IgD-negative memory B cell (primary cell): ENCODE measurements around the gene FAM240B. TPM values are rescaled to one million over a fixed set of nuclear protein-coding genes. Genes with fewer than 3 reads are reported as not detected.

Experiments
- H3K27ac Mint-ChIP-seq, 3 donors: one replicate each; pipeline ENCODE4 v1.8.0; 2020 to 2022; ENCODE audit warnings: mild to moderate bottlenecking in 3 of 3, mixed read lengths in 3 of 3, moderate library complexity in 1 of 3
- H3K27me3 Mint-ChIP-seq: one replicate; pipeline ENCODE4 v1.8.0; 2021; ENCODE audit warnings: mixed read lengths
- H3K36me3 Mint-ChIP-seq: one replicate; pipeline ENCODE4 v1.8.0; 2020; ENCODE audit warnings: mild to moderate bottlenecking, mixed read lengths
- H3K4me1 Mint-ChIP-seq, 3 donors: one replicate each; pipeline ENCODE4 v1.8.0; 2020 to 2022; ENCODE audit warnings: mixed read lengths in 3 of 3, mild to moderate bottlenecking in 1 of 3
- H3K4me3 Mint-ChIP-seq, 4 donors: one replicate each; pipeline ENCODE4 v1.8.0; 2020 to 2022; ENCODE audit warnings: mild to moderate bottlenecking in 4 of 4, mixed read lengths in 4 of 4, moderate library complexity in 3 of 4
- H3K9me3 Mint-ChIP-seq, 3 donors: one replicate each; pipeline ENCODE4 v1.8.0; 2020 to 2021; ENCODE audit warnings: mixed read lengths in 3 of 3, mild to moderate bottlenecking in 1 of 3
- polyA plus RNA-seq: library from polyadenylated mRNA; unstranded; fragments of 300-500 nt; fragmentation: Illumina TruSeq; gene quantifications from one replicate; pipeline ENCODE4 v1.2.3, GENCODE V29; 2021

Gene FAM240B
- polyA plus RNA-seq, 1 donor from 2014 or later = not detected

- Mint-ChIP-seq H3K27ac (no peak overlapping the region), H3K4me3 (no peak overlapping the region), H3K36me3 (no peaks in the 10 kb centered on the region), H3K27me3 (peaks cover 9% of the 10 kb centered on the region), H3K4me1 (no peaks in the 10 kb centered on the region), H3K9me3 (no peaks in the 10 kb centered on the region)
Observed at GRCh38 chr9:38718148-38718547, 1.8 kb downstream of the FAM240B start.

- Mint-ChIP-seq H3K4me3 (no peak overlapping the region), H3K27me3 (peaks cover 9% of the 10 kb centered on the region), H3K9me3 (no peaks in the 10 kb centered on the region), H3K27ac (no peak overlapping the region), H3K36me3 (no peaks in the 10 kb centered on the region), H3K4me1 (no peaks in the 10 kb centered on the region)
Observed at GRCh38 chr9:38715684-38716083, 4.2 kb downstream of the FAM240B start.

- Mint-ChIP-seq H3K27me3 (peaks cover 10% of the 10 kb centered on the region), H3K4me1 (no peaks in the 10 kb centered on the region), H3K9me3 (no peaks in the 10 kb centered on the region), H3K36me3 (no peaks in the 10 kb centered on the region), H3K4me3 (no peak overlapping the region), H3K27ac (no peak overlapping the region)
Observed at GRCh38 chr9:38713426-38713825, 6.5 kb downstream of the FAM240B start.

GRCh38 chr9:38708759-38709158 lies 11.2 kb downstream of the FAM240B start:
- Mint-ChIP-seq H3K4me1 (no peaks in the 10 kb centered on the region), H3K9me3 (no peaks in the 10 kb centered on the region)

GRCh38 chr9:38707885-38708637 lies 11.9 kb downstream of the FAM240B start:
- no peak overlapping the region for H3K4me3 Mint-ChIP-seq
- no peak overlapping the region for H3K27ac Mint-ChIP-seq
- no peaks in the 10 kb centered on the region for H3K4me1 Mint-ChIP-seq
- H3K36me3 Mint-ChIP-seq = no peaks in the 10 kb centered on the region
- peaks cover 5% of the 10 kb centered on the region for H3K27me3 Mint-ChIP-seq
- H3K9me3 Mint-ChIP-seq = peaks cover 0 to 4% (median 0%) of the 10 kb centered on the region in 3 donors

More at GRCh38 chr9:38708759-38709158, 11.2 kb downstream of the FAM240B start:
- Mint-ChIP-seq H3K27me3 (peaks cover 5% of the 10 kb centered on the region), H3K4me3 (no peak overlapping the region), H3K36me3 (no peaks in the 10 kb centered on the region), H3K27ac (no peak overlapping the region)

GRCh38 chr9:38706493-38706892 lies 13.4 kb downstream of the FAM240B start:
- peaks cover 2% of the 10 kb centered on the region for H3K27me3 Mint-ChIP-seq
- no peaks in the 10 kb centered on the region for H3K36me3 Mint-ChIP-seq

GRCh38 chr9:38705917-38706316 lies 14.0 kb downstream of the FAM240B start:
- Mint-ChIP-seq H3K4me1 (no peaks in the 10 kb centered on the region), H3K27ac (no peak overlapping the region), H3K4me3 (no peak overlapping the region), H3K27me3 (peaks cover 5% of the 10 kb centered on the region), H3K36me3 (no peaks in the 10 kb centered on the region), H3K9me3 (peaks cover 0 to 7% (median 0%) of the 10 kb centered on the region in 3 donors)

More at GRCh38 chr9:38706493-38706892, 13.4 kb downstream of the FAM240B start:
- Mint-ChIP-seq H3K4me1 (no peaks in the 10 kb centered on the region), H3K9me3 (peaks cover 0 to 5% (median 0%) of the 10 kb centered on the region in 3 donors), H3K27ac (no peak overlapping the region), H3K4me3 (no peak overlapping the region)

GRCh38 chr9:38700695-38701094 lies 19.2 kb downstream of the FAM240B start:
- no peaks in the 10 kb centered on the region for H3K36me3 Mint-ChIP-seq
- no peaks in the 10 kb centered on the region for H3K4me1 Mint-ChIP-seq
- H3K27ac Mint-ChIP-seq = no peak overlapping the region
- H3K27me3 Mint-ChIP-seq = peaks cover 4% of the 10 kb centered on the region
- no peak overlapping the region for H3K4me3 Mint-ChIP-seq
- H3K9me3 Mint-ChIP-seq = peaks cover 0 to 7% (median 0%) of the 10 kb centered on the region in 3 donors

GRCh38 chr9:38699337-38699736 lies 20.6 kb downstream of the FAM240B start:
- no peak overlapping the region for H3K27ac Mint-ChIP-seq
- no peaks in the 10 kb centered on the region for H3K4me1 Mint-ChIP-seq
- no peaks in the 10 kb centered on the region for H3K36me3 Mint-ChIP-seq
- H3K27me3 Mint-ChIP-seq = peaks cover 4% of the 10 kb centered on the region
- no peak overlapping the region for H3K4me3 Mint-ChIP-seq
- H3K9me3 Mint-ChIP-seq = peaks cover 0 to 7% (median 0%) of the 10 kb centered on the region in 3 donors

GRCh38 chr9:38697776-38698300 lies 22.1 kb downstream of the FAM240B start:
- peaks cover 0 to 3% (median 0%) of the 10 kb centered on the region in 3 donors for H3K9me3 Mint-ChIP-seq
- H3K4me3 Mint-ChIP-seq = no peak overlapping the region
- peaks cover 8% of the 10 kb centered on the region for H3K27me3 Mint-ChIP-seq
- H3K36me3 Mint-ChIP-seq = no peaks in the 10 kb centered on the region
- H3K4me1 Mint-ChIP-seq = no peaks in the 10 kb centered on the region
- no peak overlapping the region for H3K27ac Mint-ChIP-seq

- Mint-ChIP-seq H3K4me1 (no peaks in the 10 kb centered on the region), H3K36me3 (no peaks in the 10 kb centered on the region)
Observed at GRCh38 chr9:38696999-38697398, 22.9 kb downstream of the FAM240B start.

GRCh38 chr9:38694676-38695075 lies 25.3 kb downstream of the FAM240B start:
- Mint-ChIP-seq H3K4me3 (no peak overlapping the region), H3K27me3 (peaks cover 6% of the 10 kb centered on the region), H3K9me3 (peaks cover 0 to 2% (median 0%) of the 10 kb centered on the region in 3 donors), H3K27ac (no peak overlapping the region), H3K36me3 (no peaks in the 10 kb centered on the region), H3K4me1 (no peaks in the 10 kb centered on the region)

More at GRCh38 chr9:38696999-38697398, 22.9 kb downstream of the FAM240B start:
- Mint-ChIP-seq H3K27me3 (peaks cover 8% of the 10 kb centered on the region), H3K4me3 (no peak overlapping the region), H3K27ac (no peak overlapping the region), H3K9me3 (peaks cover 0 to 4% (median 0%) of the 10 kb centered on the region in 3 donors)

- H3K4me3 Mint-ChIP-seq = no peak overlapping the region
- H3K27ac Mint-ChIP-seq = no peak overlapping the region
- H3K4me1 Mint-ChIP-seq = no peaks in the 10 kb centered on the region
- H3K27me3 Mint-ChIP-seq = peaks cover 6% of the 10 kb centered on the region
- peaks cover 0 to 2% (median 0%) of the 10 kb centered on the region in 3 donors for H3K9me3 Mint-ChIP-seq
- no peaks in the 10 kb centered on the region for H3K36me3 Mint-ChIP-seq
Observed at GRCh38 chr9:38692707-38693106, 27.2 kb downstream of the FAM240B start.

GRCh38 chr9:38690574-38690973 lies 29.4 kb downstream of the FAM240B start:
- no peaks in the 10 kb centered on the region for H3K36me3 Mint-ChIP-seq
- H3K27me3 Mint-ChIP-seq = peaks cover 6% of the 10 kb centered on the region
- peaks cover 0 to 2% (median 0%) of the 10 kb centered on the region in 3 donors for H3K9me3 Mint-ChIP-seq
- H3K4me1 Mint-ChIP-seq = no peaks in the 10 kb centered on the region
- H3K27ac Mint-ChIP-seq = no peak overlapping the region
- no peak overlapping the region for H3K4me3 Mint-ChIP-seq

GRCh38 chr9:38689678-38690077 lies 30.3 kb downstream of the FAM240B start:
- Mint-ChIP-seq H3K4me3 (no peak overlapping the region), H3K27me3 (peaks cover 6% of the 10 kb centered on the region), H3K36me3 (no peaks in the 10 kb centered on the region), H3K4me1 (no peaks in the 10 kb centered on the region), H3K27ac (no peak overlapping the region), H3K9me3 (peaks cover 0 to 2% (median 0%) of the 10 kb centered on the region in 3 donors)

- no peaks in the 10 kb centered on the region for H3K36me3 Mint-ChIP-seq
- H3K27ac Mint-ChIP-seq = no peak overlapping the region
- H3K4me3 Mint-ChIP-seq = no peak overlapping the region
- peaks cover 0 to 2% (median 0%) of the 10 kb centered on the region in 3 donors for H3K9me3 Mint-ChIP-seq
- H3K27me3 Mint-ChIP-seq = peaks cover 2% of the 10 kb centered on the region
- no peaks in the 10 kb centered on the region for H3K4me1 Mint-ChIP-seq
Observed at GRCh38 chr9:38687992-38688391, 31.9 kb downstream of the FAM240B start.
